ENCODE measurements around the gene CYP26C1.

DNA sequence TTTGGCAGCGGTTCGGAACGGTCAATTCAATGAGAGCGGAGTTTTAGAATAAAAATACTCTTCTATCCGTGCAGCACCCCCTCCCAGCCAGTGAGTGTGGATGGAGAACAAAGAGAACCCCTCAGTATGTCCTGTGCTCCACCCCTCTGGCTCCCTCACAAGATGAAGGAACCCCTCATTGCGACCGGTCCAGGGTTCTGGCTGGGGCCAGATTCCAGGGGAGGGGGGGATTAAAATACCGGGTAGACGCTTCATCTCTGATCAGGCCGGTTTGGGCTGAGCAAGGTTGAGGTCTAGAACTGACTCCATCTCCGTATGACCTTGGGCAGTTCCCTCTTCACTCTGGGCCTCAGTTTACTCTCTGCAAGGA is 5.9 kb downstream of the CYP26C1 start:
- no peak for TF ChIP-seq POLR2A (IDR thresholded peaks at IDR 0.05; ENCODE audit: borderline replicate concordance, extremely low read depth, insufficient read depth, insufficient read length)
- TF ChIP-seq, protein P1, sequence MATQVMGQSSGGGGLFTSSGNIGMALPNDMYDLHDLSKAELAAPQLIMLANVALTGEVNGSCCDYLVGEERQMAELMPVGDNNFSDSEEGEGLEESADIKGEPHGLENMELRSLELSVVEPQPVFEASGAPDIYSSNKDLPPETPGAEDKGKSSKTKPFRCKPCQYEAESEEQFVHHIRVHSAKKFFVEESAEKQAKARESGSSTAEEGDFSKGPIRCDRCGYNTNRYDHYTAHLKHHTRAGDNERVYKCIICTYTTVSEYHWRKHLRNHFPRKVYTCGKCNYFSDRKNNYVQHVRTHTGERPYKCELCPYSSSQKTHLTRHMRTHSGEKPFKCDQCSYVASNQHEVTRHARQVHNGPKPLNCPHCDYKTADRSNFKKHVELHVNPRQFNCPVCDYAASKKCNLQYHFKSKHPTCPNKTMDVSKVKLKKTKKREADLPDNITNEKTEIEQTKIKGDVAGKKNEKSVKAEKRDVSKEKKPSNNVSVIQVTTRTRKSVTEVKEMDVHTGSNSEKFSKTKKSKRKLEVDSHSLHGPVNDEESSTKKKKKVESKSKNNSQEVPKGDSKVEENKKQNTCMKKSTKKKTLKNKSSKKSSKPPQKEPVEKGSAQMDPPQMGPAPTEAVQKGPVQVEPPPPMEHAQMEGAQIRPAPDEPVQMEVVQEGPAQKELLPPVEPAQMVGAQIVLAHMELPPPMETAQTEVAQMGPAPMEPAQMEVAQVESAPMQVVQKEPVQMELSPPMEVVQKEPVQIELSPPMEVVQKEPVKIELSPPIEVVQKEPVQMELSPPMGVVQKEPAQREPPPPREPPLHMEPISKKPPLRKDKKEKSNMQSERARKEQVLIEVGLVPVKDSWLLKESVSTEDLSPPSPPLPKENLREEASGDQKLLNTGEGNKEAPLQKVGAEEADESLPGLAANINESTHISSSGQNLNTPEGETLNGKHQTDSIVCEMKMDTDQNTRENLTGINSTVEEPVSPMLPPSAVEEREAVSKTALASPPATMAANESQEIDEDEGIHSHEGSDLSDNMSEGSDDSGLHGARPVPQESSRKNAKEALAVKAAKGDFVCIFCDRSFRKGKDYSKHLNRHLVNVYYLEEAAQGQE (IDR thresholded peaks at IDR 0.05; ENCODE audit: low read depth) = no peak
- TF ChIP-seq RAD21 (IDR thresholded peaks at IDR 0.05; ENCODE audit: low read depth) = no peak
- no peak for TF ChIP-seq POLR2AphosphoS5 (IDR thresholded peaks at IDR 0.05; ENCODE audit: low read depth, low read length)

Measured in HCT116 (cell line).